Ishikawa (cell line): ENCODE data around the gene ZBTB16.

ENCODE experiments used
- CEBPB ChIP-seq: IDR thresholded peaks from 2 replicates; pipeline ENCODE4 v1.6.1; 2012
- CREB1 ChIP-seq: IDR thresholded peaks from 2 replicates; pipeline ENCODE4 v1.6.1; 2012; ENCODE audit warnings: low read depth
- EGR1 ChIP-seq: IDR thresholded peaks from 2 replicates; pipeline ENCODE4 v1.6.1; 2012
- EP300 ChIP-seq: IDR thresholded peaks from 2 replicates; pipeline ENCODE4 v1.6.1; 2012; ENCODE audit warnings: borderline replicate concordance
- FOXM1 ChIP-seq: IDR thresholded peaks from 2 replicates; pipeline ENCODE4 v1.6.1; 2012; ENCODE audit warnings: low read depth, borderline replicate concordance
- NFIC ChIP-seq: IDR thresholded peaks from 2 replicates; pipeline ENCODE4 v1.6.1; 2012
- RAD21 ChIP-seq: IDR thresholded peaks from 2 replicates; pipeline ENCODE4 v1.6.1; 2012; ENCODE audit warnings: low read depth
- REST ChIP-seq: IDR thresholded peaks from 2 replicates; pipeline ENCODE4 v1.6.1; 2012; ENCODE audit warnings: low read depth, mild to moderate bottlenecking
- TAF1 ChIP-seq: IDR thresholded peaks from 2 replicates; pipeline ENCODE4 v1.6.1; 2012; ENCODE audit warnings: low read depth, mild to moderate bottlenecking
- TCF12 ChIP-seq: IDR thresholded peaks from 2 replicates; pipeline ENCODE4 v1.6.1; 2012; ENCODE audit warnings: low read depth
- TEAD4 ChIP-seq: IDR thresholded peaks from 2 replicates; pipeline ENCODE4 v1.6.1; 2012
- USF1 ChIP-seq: IDR thresholded peaks from 2 replicates; pipeline ENCODE4 v1.6.1; 2012
- YY1 ChIP-seq: IDR thresholded peaks from 2 replicates; pipeline ENCODE4 v1.6.1; 2012; ENCODE audit warnings: low read depth
- ZBTB7A ChIP-seq: IDR thresholded peaks from 2 replicates; pipeline ENCODE4 v1.6.1; 2012; ENCODE audit warnings: low read depth
- TF ChIP-seq, protein P1 (sequence below): IDR thresholded peaks from 2 replicates; pipeline ENCODE4 v1.6.1; 2012

ZBTB16 gene

GRCh38 chr11:114172871-114173444, 113.4 kb downstream of the ZBTB16 start:
- TF ChIP-seq YY1 (no peak), EGR1 (no peak), CEBPB (no peak), RAD21 (no peak), FOXM1 (no peak), TAF1 (no peak), TCF12 (no peak), ZBTB7A (no peak), REST (no peak), TEAD4 (no peak), EP300 (no peak), USF1 (no peak)
- TF ChIP-seq, protein P1, sequence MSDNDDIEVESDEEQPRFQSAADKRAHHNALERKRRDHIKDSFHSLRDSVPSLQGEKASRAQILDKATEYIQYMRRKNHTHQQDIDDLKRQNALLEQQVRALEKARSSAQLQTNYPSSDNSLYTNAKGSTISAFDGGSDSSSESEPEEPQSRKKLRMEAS = no peak

DNA sequence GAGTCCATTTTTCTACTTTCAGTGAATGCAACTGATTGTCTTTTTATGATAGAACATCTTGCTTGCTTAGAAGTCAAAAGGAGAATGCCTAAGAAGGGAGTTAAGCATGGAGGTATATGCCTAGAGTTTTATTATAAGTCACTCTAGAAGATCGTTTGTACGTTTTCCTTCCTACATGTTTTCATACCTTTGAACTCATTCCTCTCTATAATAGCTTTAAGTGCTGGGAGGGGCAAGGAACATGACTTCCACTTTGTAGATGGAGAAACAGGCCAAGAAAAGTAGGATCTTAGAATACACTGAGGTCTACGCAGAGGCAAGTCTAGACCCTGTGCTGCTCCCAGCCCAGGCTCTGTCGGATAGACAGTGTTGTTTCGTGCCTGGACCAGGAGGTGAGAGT, 114.3 kb downstream of the ZBTB16 start:
- TF ChIP-seq TCF12 (no peak), NFIC (no peak), REST (no peak), TEAD4 (no peak), FOXM1 (no peak), RAD21 (no peak), CEBPB (no peak), EGR1 (no peak), YY1 (no peak), USF1 (no peak), TAF1 (no peak), CREB1 (no peak), EP300 (no peak), ZBTB7A (no peak)
- TF ChIP-seq, protein P1 = no peak

GRCh38 chr11:114174712-114175495, 115.4 kb downstream of the ZBTB16 start:
- TF ChIP-seq TEAD4 = no peak
- TF ChIP-seq EGR1 = no peak
- no peak for TF ChIP-seq CEBPB
- TF ChIP-seq NFIC = no peak

GRCh38 chr11:114175706-114176105, 116.2 kb downstream of the ZBTB16 start:
- TF ChIP-seq NFIC (no peak), TCF12 (no peak), EP300 (no peak), EGR1 (no peak), REST (no peak), RAD21 (no peak), FOXM1 (no peak), CEBPB (no peak), ZBTB7A (no peak), TAF1 (no peak), USF1 (no peak), YY1 (no peak), TEAD4 (no peak)
- TF ChIP-seq, protein P1 = no peak
